SK-N-MC (cell line): ENCODE results near the gene PDLIM4.

Experiments used
- EZH2 ChIP-seq: fragments of 200-600 bp; sonication (generic); IDR thresholded peaks from one replicate; pipeline ENCODE4 v1.6.1; 2017; ENCODE audit warnings: antibody characterized with exemption
- POLR2AphosphoS5 ChIP-seq: IDR thresholded peaks from 2 replicates; pipeline ENCODE4 v1.6.1; 2012; ENCODE audit warnings: mild to moderate bottlenecking, low read depth, low read length, borderline replicate concordance

- TF ChIP-seq POLR2AphosphoS5, result no peak
- TF ChIP-seq EZH2, result no peak
These were observed 26.6 kb upstream of the PDLIM4 start for GRCh38 chr5:132230871-132231270.
